RWPE2 (cell line): ENCODE results near the gene METTL4.

Experiments
- ATAC-seq: fragments of 200-7000 bp; cut with Tn5 transposase; 3 replicates; pipeline ENCODE4 v1.9.1; 2021; ENCODE audit warnings: low read depth
- DNase-seq: peaks from one replicate; pipeline ENCODE4 v3.0.0-alpha.2; 2020; ENCODE audit warnings: low spot score
- H3K27ac ChIP-seq: fragments of 450-650 bp; 2 replicates; pipeline ENCODE4 v1.5.1; 2017; ENCODE audit warnings: mild to moderate bottlenecking; ENCODE audit not compliant: poor library complexity, severe bottlenecking
- H3K27me3 ChIP-seq: fragments of 250-450 bp; sonication (Bioruptor Pico); 2 replicates; pipeline ENCODE4 v1.5.1; 2021; ENCODE audit warnings: mild to moderate bottlenecking, moderate library complexity; ENCODE audit not compliant: insufficient read depth, poor library complexity, severe bottlenecking
- H3K36me3 ChIP-seq: fragments of 250-450 bp; sonication (Bioruptor Pico); 2 replicates; pipeline ENCODE4 v1.5.1; 2020; ENCODE audit warnings: low read depth, mild to moderate bottlenecking, moderate library complexity
- H3K4me1 ChIP-seq: fragments of 250-450 bp; sonication (Bioruptor Pico); 2 replicates; pipeline ENCODE4 v1.5.1; 2021; ENCODE audit warnings: mild to moderate bottlenecking, moderate library complexity; ENCODE audit not compliant: insufficient read depth, poor library complexity, severe bottlenecking
- H3K4me3 ChIP-seq: fragments of 250-450 bp; sonication (Bioruptor Pico); 2 replicates; pipeline ENCODE4 v1.5.1; 2021; ENCODE audit warnings: mild to moderate bottlenecking, moderate library complexity; ENCODE audit not compliant: severe bottlenecking
- H3K9me3 ChIP-seq: fragments of 250-450 bp; sonication (Bioruptor Pico); 2 replicates; pipeline ENCODE4 v1.5.1; 2021; ENCODE audit warnings: mild to moderate bottlenecking, moderate library complexity; ENCODE audit not compliant: severe bottlenecking
- CTCF ChIP-seq: fragments of 450-650 bp; IDR thresholded peaks from one replicate; pipeline ENCODE4 v1.5.1; 2017; ENCODE audit warnings: mild to moderate bottlenecking, moderate library complexity; ENCODE audit not compliant: poor library complexity, severe bottlenecking

METTL4 gene

GRCh38 chr18:2536493-2536892 lies 34.8 kb downstream of the METTL4 start:
- no peak for DNase-seq
- peaks cover 23% of the 10 kb centered on the region for H3K36me3 ChIP-seq
- no peak overlapping the region for H3K4me3 ChIP-seq

GRCh38 chr18:2536063-2536462 lies 35.2 kb downstream of the METTL4 start:
- H3K27ac ChIP-seq: peak overlapping the region; percentile 29
- peaks cover 2% of the 10 kb centered on the region for H3K4me1 ChIP-seq
- H3K36me3 ChIP-seq: peaks cover 19% of the 10 kb centered on the region
- DNase-seq: no peak
- H3K4me3 ChIP-seq: no peak overlapping the region
- H3K27me3 ChIP-seq: no peaks in the 10 kb centered on the region
- H3K9me3 ChIP-seq: no peaks in the 10 kb centered on the region
- no peak for ATAC-seq
- TF ChIP-seq CTCF: no peak

More at GRCh38 chr18:2536493-2536892, 34.8 kb downstream of the METTL4 start:
- Histone ChIP-seq H3K27me3 (no peaks in the 10 kb centered on the region), H3K4me1 (peaks cover 2% of the 10 kb centered on the region), H3K9me3 (no peaks in the 10 kb centered on the region), H3K27ac (peak overlapping the region; percentile 29)
- no peak for TF ChIP-seq CTCF
- peak; percentile 78 for ATAC-seq

- no peak overlapping the region for H3K4me3 ChIP-seq
- peaks cover 13% of the 10 kb centered on the region for H3K36me3 ChIP-seq
- H3K27ac ChIP-seq: no peak overlapping the region
- no peak for TF ChIP-seq CTCF
- no peaks in the 10 kb centered on the region for H3K9me3 ChIP-seq
- H3K4me1 ChIP-seq: peaks cover 2% of the 10 kb centered on the region
- DNase-seq: no peak
- H3K27me3 ChIP-seq: no peaks in the 10 kb centered on the region
- no peak for ATAC-seq
Measured at GRCh38 chr18:2535419-2535910, 35.8 kb downstream of the METTL4 start.

- H3K4me3 ChIP-seq: no peak overlapping the region
- H3K27me3 ChIP-seq: no peaks in the 10 kb centered on the region
- no peak for TF ChIP-seq CTCF
- ATAC-seq (no peak), DNase-seq (no peak)
- H3K4me1 ChIP-seq: peaks cover 2% of the 10 kb centered on the region
- no peaks in the 10 kb centered on the region for H3K9me3 ChIP-seq
- peaks cover 10% of the 10 kb centered on the region; the same call in 1 of the 2 replicates for H3K36me3 ChIP-seq
- H3K27ac ChIP-seq: no peak overlapping the region
Measured at GRCh38 chr18:2534906-2535305, 36.4 kb downstream of the METTL4 start.

- Histone ChIP-seq H3K4me3 (no peak overlapping the region), H3K9me3 (no peaks in the 10 kb centered on the region), H3K36me3 (no peaks in the 10 kb centered on the region; the same call in 1 of the 2 replicates), H3K27ac (no peak overlapping the region), H3K4me1 (peaks cover 7% of the 10 kb centered on the region), H3K27me3 (no peaks in the 10 kb centered on the region)
- TF ChIP-seq CTCF: no peak
- no peak for DNase-seq
- ATAC-seq: no peak
Measured at GRCh38 chr18:2532797-2533196, 38.5 kb downstream of the METTL4 start.
